ENCODE measurements around the gene EPS15. TPM values are rescaled to one million over a fixed set of nuclear protein-coding genes. Genes with fewer than 3 reads are reported as not detected.
"Not testable (repeated sequence)": the region's sequence is repeated elsewhere in the genome, so short reads cannot be mapped to it uniquely, and the experiment has no call there.

The EPS15 gene
- total RNA-seq, 1 donor from 2014 or later = 120 TPM

- peaks cover 2% of the 10 kb centered on the region for H3K27me3 Mint-ChIP-seq (ENCODE audit: unreplicated experiment)
- no peaks in the 10 kb centered on the region for H3K9me3 Mint-ChIP-seq (ENCODE audit: unreplicated experiment)
- no peak overlapping the region for H3K4me3 Mint-ChIP-seq (ENCODE audit: unreplicated experiment)
- no peak for DNase-seq (ENCODE audit: low spot score)
- H3K4me1 Mint-ChIP-seq (ENCODE audit: unreplicated experiment) = peaks cover 32% of the 10 kb centered on the region
- peaks cover 34% of the 10 kb centered on the region for H3K36me3 Mint-ChIP-seq (ENCODE audit: low read depth, unreplicated experiment)
- no peak for TF ChIP-seq CTCF (IDR thresholded peaks at IDR 0.05; ENCODE audit: unreplicated experiment)
- peak overlapping the region; percentile 55 for H3K27ac Mint-ChIP-seq (ENCODE audit: unreplicated experiment)
These were observed 45.5 kb downstream of the EPS15 start for GRCh38 chr1:51473331-51474115.

GRCh38 chr1:51472359-51472758, 46.7 kb downstream of the EPS15 start:
- peaks cover 32% of the 10 kb centered on the region for H3K36me3 Mint-ChIP-seq (ENCODE audit: low read depth, unreplicated experiment)
- peaks cover 32% of the 10 kb centered on the region for H3K4me1 Mint-ChIP-seq (ENCODE audit: unreplicated experiment)
- no peak overlapping the region for H3K4me3 Mint-ChIP-seq (ENCODE audit: unreplicated experiment)
- no peak for DNase-seq (ENCODE audit: low spot score)
- H3K27me3 Mint-ChIP-seq (ENCODE audit: unreplicated experiment) = no peaks in the 10 kb centered on the region
- no peak overlapping the region for H3K27ac Mint-ChIP-seq (ENCODE audit: unreplicated experiment)
- H3K9me3 Mint-ChIP-seq (ENCODE audit: unreplicated experiment) = no peaks in the 10 kb centered on the region
- no peak for TF ChIP-seq CTCF (IDR thresholded peaks at IDR 0.05; ENCODE audit: unreplicated experiment)

- no peaks in the 10 kb centered on the region for H3K27me3 Mint-ChIP-seq (ENCODE audit: unreplicated experiment)
- no peak for DNase-seq (ENCODE audit: low spot score)
- no peak for TF ChIP-seq CTCF (IDR thresholded peaks at IDR 0.05; ENCODE audit: unreplicated experiment)
- peaks cover 20% of the 10 kb centered on the region for H3K4me1 Mint-ChIP-seq (ENCODE audit: unreplicated experiment)
- H3K27ac Mint-ChIP-seq (ENCODE audit: unreplicated experiment) = no peak overlapping the region
- H3K9me3 Mint-ChIP-seq (ENCODE audit: unreplicated experiment) = no peaks in the 10 kb centered on the region
- no peak overlapping the region for H3K4me3 Mint-ChIP-seq (ENCODE audit: unreplicated experiment)
- peaks cover 29% of the 10 kb centered on the region for H3K36me3 Mint-ChIP-seq (ENCODE audit: low read depth, unreplicated experiment)
These were observed 49.5 kb downstream of the EPS15 start for GRCh38 chr1:51469518-51469917.

GRCh38 chr1:51464828-51465227, 54.2 kb downstream of the EPS15 start:
- Mint-ChIP-seq H3K27ac (ENCODE audit: unreplicated experiment) (no peak overlapping the region), H3K9me3 (ENCODE audit: unreplicated experiment) (no peaks in the 10 kb centered on the region), H3K36me3 (ENCODE audit: low read depth, unreplicated experiment) (peaks cover 9% of the 10 kb centered on the region), H3K4me1 (ENCODE audit: unreplicated experiment) (no peaks in the 10 kb centered on the region), H3K27me3 (ENCODE audit: unreplicated experiment) (no peaks in the 10 kb centered on the region), H3K4me3 (ENCODE audit: unreplicated experiment) (no peak overlapping the region)
- no peak for DNase-seq (ENCODE audit: low spot score)
- TF ChIP-seq CTCF (IDR thresholded peaks at IDR 0.05; ENCODE audit: unreplicated experiment) = no peak

GRCh38 chr1:51463561-51463960, 55.5 kb downstream of the EPS15 start:
- H3K27me3 Mint-ChIP-seq (ENCODE audit: unreplicated experiment) = no peaks in the 10 kb centered on the region
- no peak for DNase-seq (ENCODE audit: low spot score)
- H3K9me3 Mint-ChIP-seq (ENCODE audit: unreplicated experiment) = no peaks in the 10 kb centered on the region
- H3K36me3 Mint-ChIP-seq (ENCODE audit: low read depth, unreplicated experiment) = peaks cover 13% of the 10 kb centered on the region
- no peak overlapping the region for H3K4me3 Mint-ChIP-seq (ENCODE audit: unreplicated experiment)
- H3K27ac Mint-ChIP-seq (ENCODE audit: unreplicated experiment) = no peak overlapping the region
- no peaks in the 10 kb centered on the region for H3K4me1 Mint-ChIP-seq (ENCODE audit: unreplicated experiment)
- no peak for TF ChIP-seq CTCF (IDR thresholded peaks at IDR 0.05; ENCODE audit: unreplicated experiment)

GRCh38 chr1:51462289-51462688, 56.8 kb downstream of the EPS15 start:
- H3K27me3 Mint-ChIP-seq (ENCODE audit: unreplicated experiment); H3K4me3 Mint-ChIP-seq (ENCODE audit: unreplicated experiment); H3K9me3 Mint-ChIP-seq (ENCODE audit: unreplicated experiment); H3K4me1 Mint-ChIP-seq (ENCODE audit: unreplicated experiment); DNase-seq (ENCODE audit: low spot score); H3K27ac Mint-ChIP-seq (ENCODE audit: unreplicated experiment): not testable (repeated sequence)
- peaks cover 15% of the 10 kb centered on the region for H3K36me3 Mint-ChIP-seq (ENCODE audit: low read depth, unreplicated experiment)

Measured in endothelial cell (in vitro differentiated cells).